ENCODE data around the gene VAV3.

- TF ChIP-seq CTCF (IDR thresholded peaks at IDR 0.05 in 2 of 3, conservative IDR thresholded peaks at IDR 0.05 in 1 of 3; ENCODE audit: borderline replicate concordance in 1 of 3, insufficient read depth in 1 of 3, low read depth in 2 of 3, low read length in 2 of 3) (no peak), YY1 (IDR thresholded peaks at IDR 0.05; ENCODE audit: extremely low read depth, insufficient replicate concordance, low read depth, low read length) (no peak), POLR2A (IDR thresholded peaks at IDR 0.05; ENCODE audit: borderline replicate concordance, extremely low read depth, insufficient read depth, insufficient read length) (no peak), SRF (IDR thresholded peaks at IDR 0.05; ENCODE audit: low read depth) (no peak), MAX (IDR thresholded peaks at IDR 0.05) (no peak), EZH2phosphoT487 (IDR thresholded peaks at IDR 0.05; ENCODE audit: borderline replicate concordance) (no peak), RAD21 (IDR thresholded peaks at IDR 0.05; ENCODE audit: low read depth) (no peak)
Measured at GRCh38 chr1:108011295-108011694, 46.3 kb upstream of the VAV3 start.
